Activated effector memory CD4-positive, alpha-beta T cell treated with Interleukin-2 at 50 U/mL for 16 hours (primary cell): ENCODE data around the gene SCN3B.
A peak's percentile ranks its signal among the peaks of the same experiment; 100 is the strongest.

Source experiments
- DNase-seq: peaks from one replicate; pipeline ENCODE4 v3.0.0-alpha.2; 2020

The SCN3B gene

GRCh38 chr11:123594188-123594901 is 60.1 kb downstream of the SCN3B start:
- DNase-seq = no peak

DNA sequence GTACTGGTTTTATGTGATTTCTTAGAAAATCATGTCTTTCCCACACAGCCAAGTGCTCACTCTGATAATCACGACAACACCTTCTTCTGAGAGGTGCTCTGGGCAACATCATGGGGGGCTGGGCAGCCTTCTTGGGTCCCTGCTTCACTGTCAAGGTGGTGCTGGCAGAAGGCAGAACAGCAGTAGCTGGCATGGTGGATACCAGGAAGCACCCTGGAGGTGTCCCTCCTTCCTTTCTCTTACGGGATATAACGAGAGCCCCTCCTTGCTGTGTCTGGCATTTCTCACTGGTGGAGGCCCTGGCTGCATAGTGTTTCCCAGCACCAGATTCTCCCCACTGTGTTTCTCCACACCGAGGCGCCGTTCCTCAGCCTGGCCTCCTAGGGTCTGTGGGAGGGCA is 60.9 kb downstream of the SCN3B start:
- DNase-seq = no peak

DNA sequence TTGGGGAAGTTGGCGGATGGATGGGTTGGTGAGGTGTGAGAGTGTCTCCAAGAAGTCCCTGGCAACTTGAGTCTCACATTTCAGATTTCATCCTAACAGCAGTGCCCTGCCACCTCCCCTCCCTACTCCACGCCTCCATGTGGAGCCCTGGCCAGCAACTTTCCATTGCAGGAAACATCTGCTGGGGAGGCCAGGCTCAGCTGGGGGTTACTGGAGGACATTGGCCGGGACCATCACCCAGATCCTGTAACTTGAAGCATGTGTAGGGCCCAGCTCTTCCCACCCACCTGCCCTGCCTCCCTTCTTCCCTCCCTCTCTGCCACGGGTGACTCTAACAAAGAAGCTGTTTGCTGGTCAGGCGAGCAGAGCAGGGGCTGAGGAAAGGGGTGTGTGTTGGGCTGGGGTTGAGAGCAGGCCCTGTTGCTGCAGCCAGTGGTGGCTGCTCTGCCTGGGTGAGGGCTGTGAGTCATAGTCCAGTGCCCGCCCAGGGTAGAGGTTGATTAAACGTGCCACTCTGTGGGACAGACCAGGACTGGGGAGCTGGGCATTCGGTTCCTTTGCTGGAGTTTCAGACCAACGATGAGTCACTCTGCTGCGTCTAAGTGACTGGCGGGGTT is 64.0 kb downstream of the SCN3B start:
- DNase-seq = no peak

- no peak for DNase-seq
Measured at GRCh38 chr11:123588864-123589262, 65.6 kb downstream of the SCN3B start.

DNA sequence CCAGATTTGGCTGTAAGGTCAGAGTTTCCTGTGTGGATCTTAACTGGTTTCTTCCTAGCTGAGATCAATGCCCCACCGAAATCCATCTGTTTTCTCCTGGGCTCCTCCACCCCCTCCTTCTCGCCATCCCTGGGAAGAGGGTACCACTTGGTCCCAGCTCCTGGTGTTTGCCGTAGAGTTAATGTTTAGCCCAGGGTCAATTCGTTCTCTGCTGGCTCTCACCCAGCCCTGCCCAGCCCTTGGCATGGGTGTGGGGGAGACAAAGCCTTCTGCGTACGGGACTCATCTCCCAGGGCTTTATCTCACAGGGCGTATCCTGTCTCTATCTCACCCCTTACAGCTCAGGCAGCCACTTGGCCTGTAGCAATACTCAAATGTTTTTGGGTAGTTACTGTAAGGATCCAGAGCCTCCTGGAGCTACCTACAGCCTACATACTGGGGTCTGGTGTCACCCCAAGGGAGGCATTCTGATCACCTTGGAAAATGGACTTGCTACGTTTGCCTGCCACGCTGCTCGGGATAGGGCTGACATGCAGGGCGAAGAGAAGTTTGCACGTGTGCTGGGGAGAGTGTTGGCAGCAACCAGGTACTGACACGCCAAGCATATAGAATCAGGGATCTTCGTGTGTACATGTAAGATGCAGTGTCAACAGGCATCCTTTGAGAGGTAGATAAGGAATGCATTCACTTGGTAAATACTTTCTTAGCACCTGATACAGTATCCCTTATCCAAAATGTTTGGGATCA is 66.1 kb downstream of the SCN3B start:
- DNase-seq = no peak

GRCh38 chr11:123587559-123587958 is 66.9 kb downstream of the SCN3B start:
- DNase-seq = no peak

DNA sequence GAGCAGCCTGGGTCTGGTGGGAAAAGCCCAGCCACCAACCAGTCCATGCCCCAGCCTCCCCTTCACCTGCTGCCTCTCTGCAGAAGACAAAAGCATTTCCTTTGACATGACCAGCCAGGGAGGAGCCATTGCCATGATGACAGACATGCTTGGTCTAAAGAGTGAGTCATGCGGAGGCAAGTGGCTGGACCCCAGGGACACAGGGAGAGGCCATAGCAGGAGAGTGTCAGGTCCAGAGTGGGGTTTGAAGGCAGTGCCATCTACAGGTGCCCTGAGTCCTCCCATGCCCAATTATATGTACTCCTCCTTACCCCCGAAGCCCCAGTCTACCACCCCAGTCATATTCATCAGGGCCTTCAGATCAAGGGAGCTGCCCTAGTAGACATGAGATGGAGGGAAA is 67.4 kb downstream of the SCN3B start:
- DNase-seq = no peak

- no peak for DNase-seq
Measured at GRCh38 chr11:123586568-123586967, 67.9 kb downstream of the SCN3B start.

GRCh38 chr11:123585706-123586105 is 68.7 kb downstream of the SCN3B start:
- DNase-seq = no peak

DNA sequence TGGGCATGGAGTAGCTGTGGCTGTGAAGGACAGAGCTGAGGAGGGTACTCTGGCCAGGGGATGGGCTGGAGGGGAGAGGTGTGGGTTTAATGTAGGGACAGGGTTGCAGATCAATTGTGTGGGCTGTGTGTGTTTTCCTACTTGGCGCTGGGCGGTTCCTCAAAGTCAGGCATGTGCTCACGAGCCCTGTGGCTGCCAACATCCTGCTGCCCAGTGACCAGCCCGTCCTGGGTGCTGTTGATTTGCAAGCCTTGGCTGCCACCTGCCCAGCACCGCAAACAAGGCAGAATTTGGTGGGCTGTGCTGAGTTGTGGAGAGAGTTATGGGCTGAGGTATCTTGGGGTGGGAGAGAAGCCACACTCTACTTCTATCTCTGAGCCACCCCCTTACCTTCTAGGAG is 69.2 kb downstream of the SCN3B start:
- no peak for DNase-seq

DNA sequence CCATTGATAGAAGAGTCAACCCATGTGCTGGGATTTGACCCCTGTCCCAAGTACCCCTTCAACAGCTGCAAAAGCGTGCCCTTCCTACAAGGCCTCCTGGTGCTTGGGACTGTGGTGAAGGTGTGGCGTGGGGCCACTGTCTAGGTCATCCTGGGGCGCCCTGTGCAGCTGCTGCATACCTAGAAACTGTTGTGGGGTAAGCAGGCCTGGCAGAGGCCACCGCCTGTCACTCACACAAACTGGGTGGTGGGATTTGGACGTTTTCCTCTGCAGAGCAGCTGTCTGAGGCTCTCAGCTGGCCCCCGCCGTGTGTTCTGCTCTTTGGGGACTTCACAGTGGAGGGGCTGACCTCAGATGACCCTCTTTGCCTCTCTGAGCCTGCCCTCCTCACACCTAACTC is 69.7 kb downstream of the SCN3B start:
- no peak for DNase-seq

DNA sequence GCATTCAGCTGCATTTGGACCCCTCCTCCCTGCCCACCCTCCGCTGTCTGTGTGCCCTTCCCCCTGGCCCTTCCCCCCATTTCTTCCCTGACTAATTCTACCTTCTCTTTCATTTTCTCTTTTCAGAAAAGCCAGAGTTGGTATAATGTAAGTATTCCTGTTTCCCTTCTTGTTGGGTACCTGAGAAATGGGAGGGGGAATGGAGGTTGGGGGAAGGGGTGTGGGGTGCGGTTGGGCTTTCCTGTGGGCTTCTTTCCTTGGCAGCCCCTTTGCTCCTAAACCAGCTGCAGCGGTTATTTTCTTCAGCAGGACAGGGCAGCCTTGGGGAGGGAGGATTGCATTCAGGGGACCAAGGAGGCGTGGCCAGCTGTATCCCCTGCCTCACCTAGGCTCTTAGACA is 70.2 kb downstream of the SCN3B start:
- DNase-seq = no peak

DNA sequence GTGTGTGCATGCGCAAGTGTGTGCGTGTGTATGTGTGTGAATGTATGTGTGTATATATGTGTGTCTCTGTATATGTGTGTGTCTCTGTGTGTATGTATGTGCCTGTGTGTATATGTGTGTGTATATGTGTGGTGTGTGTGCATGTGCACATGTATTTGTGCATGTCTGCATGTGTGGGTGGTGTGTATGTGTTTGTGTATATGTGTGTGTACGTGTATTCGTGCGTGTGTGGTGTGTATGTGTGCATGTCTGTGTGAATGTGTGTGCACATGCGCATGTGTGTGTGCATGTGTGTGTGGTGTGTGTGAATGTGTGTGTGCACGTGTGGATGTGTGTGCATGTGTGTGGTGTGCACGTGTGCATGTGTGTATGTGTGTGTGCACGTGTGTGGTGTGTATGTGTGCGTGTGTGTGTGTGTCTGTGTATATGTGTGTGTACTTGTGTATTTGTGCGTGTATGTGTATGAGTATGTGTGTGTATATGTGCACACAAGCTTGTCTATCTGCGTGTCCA is 71.4 kb downstream of the SCN3B start:
- no peak for DNase-seq

DNA sequence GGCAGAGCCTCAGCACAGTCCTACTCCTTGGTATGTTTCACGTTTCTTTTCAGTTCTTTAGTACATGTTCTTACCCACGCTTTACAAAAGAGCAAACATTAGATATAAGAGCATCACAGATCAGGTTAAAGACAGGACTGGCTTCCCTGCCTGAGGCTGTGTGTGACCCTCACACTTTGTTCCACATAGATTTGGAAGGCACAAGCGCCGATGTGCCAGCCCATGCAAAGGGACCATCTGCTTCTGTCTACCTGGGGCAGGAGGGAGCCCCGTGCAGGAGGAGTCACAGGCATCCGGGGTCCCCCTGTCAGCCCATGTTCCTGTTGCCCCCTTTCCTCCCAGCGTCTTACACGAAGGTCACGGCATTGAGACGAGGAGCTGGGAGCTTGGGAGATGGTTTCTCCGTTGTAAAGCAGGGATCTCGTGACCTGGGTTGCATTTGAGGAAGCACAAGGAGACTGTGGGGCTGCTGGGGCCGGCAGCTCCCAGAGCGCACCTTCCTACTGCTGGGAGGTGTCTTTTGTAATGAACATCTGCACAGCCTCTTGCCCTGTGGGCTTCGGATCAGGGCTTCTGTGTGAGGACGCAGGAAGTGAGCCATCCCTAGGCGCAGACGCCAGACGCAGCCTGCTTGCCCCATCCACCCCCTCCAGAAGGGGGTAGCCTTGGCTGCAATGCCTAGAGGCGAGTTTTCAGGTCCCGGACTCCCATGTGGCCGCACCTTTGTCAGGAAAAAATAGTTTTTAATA is 72.6 kb downstream of the SCN3B start:
- DNase-seq = no peak

- DNase-seq = peak; percentile 48
Measured at GRCh38 chr11:123580557-123581275, 73.7 kb downstream of the SCN3B start.

DNA sequence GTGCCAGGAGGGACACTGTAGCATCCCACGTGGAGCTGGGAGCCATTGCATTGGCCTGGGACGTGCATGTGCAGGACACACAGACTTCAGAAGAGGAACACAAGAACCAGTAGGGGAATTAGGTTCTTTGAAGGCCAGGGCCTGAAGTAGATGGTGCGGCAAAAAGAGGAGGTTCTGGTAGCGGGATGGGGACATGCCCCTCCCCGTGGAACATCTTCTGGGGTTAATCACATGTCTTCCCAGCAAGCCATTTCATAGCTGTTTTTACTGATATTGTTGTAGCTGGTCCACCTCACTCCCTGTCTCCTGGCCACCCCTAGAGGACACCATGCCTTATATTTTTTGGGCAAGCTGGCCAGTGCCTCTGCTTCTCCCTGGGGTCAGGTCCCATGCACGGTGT is 74.3 kb downstream of the SCN3B start:
- DNase-seq = no peak

DNA sequence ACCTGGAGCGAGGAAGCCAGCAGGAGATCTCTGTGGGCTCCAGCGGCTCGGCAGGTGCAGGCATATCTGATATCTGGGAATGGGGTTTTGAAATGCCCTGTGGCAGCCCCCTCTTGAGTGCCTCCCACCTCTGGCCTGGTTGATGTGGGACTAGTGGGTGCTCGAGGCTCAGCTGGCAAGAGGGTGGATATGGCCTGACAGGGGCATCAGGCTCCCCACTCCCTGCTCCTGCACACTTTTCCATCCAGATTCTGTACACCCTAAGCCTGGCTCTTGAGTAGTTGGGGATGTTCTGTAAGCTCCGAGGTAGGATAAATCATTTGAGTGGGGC is 75.0 kb downstream of the SCN3B start:
- DNase-seq = no peak
